HG02884 (cell line): ENCODE results near the gene CHRNB1.
"Not testable (repeated sequence)": the region's sequence is repeated elsewhere in the genome, so short reads cannot be mapped to it uniquely, and the experiment has no call there.

Experiments
- ATAC-seq: cut with Tn5 transposase; IDR thresholded peaks from one replicate; pipeline ENCODE4 v1.9.1; 2021; ENCODE audit warnings: mild to moderate bottlenecking, moderate library complexity; ENCODE audit not compliant: unreplicated experiment

The CHRNB1 gene

DNA sequence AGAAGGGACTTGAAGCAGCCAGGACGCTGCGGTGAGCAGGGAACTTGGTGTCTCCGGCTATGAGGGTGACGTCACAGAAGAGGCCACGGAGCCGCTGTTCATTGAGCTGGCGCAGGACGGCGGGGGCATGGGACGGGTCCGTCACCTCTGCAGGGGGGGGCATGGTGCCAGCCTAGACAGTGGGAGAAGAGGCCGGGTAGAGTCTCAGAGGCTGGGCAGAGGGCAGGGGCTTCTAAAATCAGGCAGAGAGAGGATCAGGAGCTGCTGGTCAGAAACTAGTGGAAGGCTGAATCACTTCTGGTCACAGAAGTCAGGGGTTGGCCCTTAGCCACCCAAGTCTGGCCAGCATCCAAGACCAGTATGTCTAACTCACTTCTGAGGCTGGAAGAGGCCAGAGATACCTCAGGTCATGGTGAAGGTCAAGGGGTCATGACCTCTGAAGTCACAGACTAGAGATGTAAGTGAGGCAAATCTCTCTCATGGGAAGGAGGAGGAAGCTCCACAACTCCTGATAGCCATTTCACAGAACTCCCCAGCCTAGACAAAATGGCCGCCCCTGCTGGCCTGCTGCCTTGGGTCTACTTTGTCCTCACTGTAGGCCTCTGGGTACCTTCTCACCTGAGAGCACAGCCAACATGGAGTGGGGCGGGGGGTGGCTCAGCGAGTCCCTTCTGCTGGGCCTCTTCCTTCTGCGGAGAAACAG is 21.9 kb downstream of the CHRNB1 start:
- no peak for ATAC-seq

DNA sequence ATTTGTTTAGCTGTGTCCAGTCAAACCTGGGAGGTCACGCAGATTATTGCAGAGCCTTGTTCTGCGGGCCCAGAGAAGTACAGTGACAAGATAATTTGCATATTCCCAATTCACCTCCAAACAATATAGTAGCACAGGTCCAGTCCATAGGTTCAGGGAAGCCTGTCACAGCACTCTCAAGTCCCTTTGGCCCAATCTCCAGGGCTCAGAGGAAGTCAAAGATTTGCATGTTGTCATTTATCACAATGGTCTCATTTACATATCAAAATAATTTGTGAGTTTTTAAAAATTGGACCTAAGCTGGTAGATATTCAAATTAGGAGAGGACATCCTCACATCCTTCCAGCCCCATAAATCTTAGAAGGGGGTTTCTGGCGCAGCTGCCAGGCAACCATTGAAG is 22.6 kb downstream of the CHRNB1 start:
- no peak for ATAC-seq

DNA sequence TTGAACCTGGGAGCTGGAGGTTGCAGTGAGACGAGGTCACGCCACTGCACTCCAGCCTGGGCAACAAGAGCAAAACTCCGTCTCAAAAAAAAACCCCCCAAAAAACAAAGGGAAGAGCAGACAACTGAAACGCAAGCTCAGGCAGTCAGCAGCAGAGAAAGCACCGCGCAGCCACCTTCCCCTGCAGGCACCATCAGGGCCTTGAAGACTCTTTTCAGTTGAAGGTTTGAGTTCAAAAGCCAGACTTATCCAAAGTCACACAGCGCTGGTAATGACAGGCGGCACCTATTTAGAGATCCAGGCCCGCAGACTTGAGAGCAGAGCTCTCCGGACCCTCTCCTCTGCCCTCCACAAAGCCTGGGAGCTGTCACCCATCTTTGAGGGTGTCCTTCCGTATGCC is 23.4 kb downstream of the CHRNB1 start:
- no peak for ATAC-seq

DNA sequence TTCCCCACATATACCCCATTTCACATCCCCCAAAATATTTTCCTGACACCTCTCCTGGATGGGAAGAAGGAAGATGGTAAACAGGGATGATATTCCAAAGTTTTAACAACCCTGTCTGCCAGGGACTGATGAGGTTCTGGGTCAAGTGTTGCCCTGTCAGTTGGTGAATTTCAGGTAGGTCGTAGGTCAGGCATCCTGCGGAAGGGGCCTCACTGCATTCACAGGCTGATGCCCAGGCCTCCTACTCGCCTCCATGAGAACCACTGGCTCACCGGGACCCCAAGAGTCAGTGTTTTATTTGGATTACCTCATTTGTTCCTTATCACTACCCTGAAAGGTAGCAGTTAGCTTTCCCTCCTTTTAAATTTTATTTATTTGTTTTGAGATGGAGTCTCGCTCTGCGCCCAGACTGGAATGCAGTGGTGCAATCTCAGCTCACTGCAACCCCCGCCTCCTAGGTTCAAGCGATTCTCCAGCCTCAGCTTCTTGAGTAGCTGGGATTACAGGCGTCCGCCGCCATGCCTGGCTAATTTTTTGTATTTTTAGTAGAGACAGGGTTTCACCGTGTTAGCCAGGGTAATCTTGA is 24.0 kb downstream of the CHRNB1 start:
- ATAC-seq: no peak

DNA sequence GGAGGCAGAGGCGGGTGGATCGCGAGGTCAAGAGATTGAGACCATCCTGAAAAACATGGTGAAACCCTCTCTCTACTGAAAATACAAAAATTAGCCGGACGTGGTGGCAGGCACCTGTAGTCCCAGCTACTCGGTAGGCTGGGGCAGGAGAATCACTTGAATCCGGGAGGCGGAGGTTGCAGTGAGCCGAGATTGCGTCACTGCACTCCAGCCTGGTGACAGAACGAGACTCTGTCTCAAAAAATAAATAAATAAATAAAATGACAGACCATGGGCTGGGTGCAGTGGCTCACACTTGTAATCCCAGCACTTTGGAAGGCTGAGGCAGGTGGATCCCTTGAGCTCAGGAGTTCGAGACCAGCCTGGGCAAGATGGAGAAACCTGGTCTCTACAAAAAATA is 25.0 kb downstream of the CHRNB1 start:
- not testable (repeated sequence) for ATAC-seq

DNA sequence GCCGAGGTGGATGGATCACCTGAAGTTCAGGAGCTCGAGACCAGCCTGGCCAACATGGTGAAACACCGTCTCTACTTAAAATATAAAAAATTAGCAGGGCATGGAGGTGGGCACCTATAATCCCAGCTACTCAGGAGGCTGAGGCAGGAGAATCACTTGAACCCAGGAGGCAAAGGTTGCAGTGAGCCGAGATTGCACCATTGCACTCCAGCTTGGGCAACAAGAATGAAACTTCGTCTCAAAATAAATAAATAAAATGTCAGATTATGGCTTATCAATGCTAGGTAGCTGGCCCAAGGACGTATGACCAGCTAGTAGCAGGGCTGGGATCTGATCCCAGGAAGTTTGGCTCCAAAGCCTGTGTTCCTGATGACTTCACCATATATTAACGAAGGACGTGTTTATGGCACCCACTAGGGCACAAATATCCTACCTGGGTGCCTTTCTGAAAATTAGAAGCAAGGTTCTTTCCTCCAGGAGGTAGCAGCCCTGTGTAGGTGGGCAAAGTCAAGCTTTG is 25.7 kb downstream of the CHRNB1 start:
- not testable (repeated sequence) for ATAC-seq

DNA sequence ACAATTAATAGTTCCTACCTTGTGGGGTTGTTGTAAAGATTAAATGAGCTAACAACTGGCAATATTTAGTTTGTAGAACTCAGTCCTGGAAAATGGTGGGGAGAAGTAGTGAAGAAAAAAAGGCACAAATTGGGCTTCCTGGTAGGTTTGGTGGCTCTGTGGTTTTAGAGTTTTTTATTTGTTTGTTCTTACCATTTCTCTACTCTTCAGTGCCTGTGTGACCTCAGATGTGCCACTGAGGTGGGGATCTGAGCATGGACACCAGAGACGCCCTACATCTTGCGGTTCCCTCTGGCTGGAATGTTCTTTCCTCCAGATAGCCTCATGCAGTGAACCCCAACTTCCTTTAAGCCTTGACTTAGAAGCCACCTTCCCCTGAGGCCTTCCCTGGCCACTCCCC is 26.9 kb downstream of the CHRNB1 start:
- no peak for ATAC-seq

DNA sequence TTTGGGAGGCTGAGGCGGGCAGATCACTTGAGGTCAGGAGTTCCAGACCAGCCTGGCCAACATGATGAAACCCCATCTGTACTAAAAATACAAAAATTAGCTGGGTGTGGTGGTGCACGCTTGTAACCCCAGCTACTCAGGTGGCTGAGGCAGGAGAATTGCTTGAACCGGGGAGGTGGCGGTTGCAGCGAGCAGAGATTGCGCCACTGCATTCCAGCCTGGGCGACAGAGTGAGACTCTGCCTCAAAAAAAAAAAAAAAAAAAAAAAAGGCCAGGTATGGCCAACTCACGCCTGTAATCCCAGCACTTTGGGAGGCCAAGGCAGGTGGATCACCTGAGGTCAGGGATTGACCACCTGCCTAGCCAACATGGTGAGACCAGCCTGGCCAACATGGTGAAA is 29.9 kb downstream of the CHRNB1 start:
- not testable (repeated sequence) for ATAC-seq

DNA sequence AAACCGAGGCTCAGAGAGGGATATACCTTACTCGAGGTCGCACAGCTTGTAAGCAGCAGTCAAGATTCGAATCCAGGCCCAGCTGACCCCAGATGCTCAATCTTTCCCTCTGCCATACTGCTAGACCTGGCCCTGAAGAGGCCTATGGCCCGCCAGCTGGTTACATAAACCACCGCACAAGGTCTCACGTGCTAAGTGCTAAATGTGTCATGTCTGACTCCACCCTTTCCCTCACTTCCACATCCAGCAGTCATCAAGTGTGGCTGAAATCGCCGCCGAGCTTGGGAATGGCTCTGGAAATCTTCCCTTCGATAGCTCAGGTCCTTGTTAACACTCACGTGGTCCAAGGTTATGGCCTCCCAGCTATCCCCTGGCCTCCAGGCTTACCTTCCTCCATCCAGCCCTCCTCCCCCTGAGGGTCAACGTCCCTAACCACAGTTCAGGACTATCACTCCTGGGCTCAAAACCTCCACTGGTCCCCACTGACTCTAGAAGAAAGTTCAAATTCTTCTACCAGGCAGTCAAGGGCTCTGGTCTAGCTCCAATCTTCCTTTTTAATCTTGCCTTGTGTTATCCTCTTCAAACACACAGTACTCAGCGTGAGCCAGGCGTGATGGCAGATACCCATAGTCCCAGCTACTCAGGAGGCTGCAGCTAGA is 31.0 kb downstream of the CHRNB1 start:
- ATAC-seq: no peak

DNA sequence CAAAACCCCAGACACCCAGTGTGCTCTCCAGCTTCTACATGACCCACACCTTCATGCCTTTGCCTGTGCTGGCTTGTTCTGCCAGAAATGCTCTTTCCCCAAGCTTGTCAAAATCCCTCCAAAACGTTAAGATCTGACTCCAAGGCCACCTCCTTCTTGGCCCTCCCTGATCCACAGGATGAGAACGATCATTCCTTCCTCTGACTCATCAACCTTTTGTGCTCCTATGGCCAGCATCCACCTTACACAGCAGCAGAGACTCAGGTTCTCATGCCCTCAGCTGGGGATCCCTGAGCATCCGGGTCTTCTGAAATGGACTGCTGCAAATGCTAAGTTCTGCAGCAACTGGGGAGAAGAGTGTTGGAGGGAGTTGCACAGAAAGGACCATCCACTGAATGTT is 31.6 kb downstream of the CHRNB1 start:
- no peak for ATAC-seq

DNA sequence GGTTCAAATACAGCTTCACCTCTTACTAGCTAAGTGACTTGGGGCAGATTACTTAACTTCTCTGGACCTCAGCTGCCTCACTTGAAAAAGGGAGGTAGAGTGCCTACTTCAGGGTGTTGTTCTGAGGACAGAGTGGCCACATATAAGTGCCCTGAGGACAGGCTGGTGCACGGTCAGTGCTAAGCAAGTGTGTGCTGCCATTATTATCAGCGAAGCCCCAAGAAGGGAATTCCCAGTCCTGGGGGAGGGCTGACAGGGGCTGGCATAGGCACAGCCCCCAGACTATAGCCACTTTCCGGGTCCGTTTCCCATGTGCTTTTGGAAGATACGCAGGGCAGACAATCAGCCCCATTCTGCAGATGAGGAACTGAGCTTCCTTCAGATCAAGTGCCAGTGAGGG is 32.1 kb downstream of the CHRNB1 start:
- no peak for ATAC-seq

DNA sequence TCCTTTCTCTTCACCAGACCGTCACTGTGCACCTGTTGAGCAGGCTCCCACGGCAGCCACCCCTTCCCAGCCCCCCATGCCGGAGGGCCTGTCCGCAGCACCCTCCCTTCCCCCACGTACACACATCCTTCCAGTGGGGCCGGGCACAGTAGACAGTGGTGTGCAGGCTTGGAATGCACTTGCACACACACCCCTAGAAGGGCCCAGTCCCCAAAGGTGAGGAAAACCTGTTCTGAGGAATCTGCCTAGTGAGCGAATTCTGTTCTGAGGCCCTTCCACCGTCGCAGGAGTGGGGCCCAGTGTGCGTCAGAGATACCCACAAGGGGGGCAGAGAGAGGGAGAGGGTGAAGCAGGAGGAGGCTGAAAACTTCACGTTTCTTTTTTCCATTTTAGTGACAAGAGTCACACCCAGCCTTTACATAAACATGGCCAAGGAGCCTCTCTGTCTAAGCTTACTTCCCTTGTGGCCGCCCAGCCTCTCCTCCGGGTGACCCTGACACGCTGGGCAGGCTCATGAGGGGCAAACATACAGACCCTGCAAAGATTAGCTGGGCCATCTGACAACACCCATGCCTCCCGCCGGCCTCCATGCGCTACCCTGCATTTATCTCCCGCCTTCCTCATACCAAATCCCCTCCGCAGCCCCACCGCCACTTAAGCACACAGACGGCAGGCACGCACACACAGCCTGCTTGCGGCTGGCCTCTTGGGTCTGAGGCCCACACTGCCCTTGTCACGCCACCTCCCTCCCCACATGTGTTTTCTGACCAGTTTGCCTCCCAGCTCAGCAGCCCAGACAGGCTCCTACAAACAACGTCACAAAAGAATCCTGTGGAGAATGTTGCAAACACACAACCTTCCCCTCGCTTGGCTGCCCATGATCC is 32.8 kb downstream of the CHRNB1 start:
- ATAC-seq: no peak

DNA sequence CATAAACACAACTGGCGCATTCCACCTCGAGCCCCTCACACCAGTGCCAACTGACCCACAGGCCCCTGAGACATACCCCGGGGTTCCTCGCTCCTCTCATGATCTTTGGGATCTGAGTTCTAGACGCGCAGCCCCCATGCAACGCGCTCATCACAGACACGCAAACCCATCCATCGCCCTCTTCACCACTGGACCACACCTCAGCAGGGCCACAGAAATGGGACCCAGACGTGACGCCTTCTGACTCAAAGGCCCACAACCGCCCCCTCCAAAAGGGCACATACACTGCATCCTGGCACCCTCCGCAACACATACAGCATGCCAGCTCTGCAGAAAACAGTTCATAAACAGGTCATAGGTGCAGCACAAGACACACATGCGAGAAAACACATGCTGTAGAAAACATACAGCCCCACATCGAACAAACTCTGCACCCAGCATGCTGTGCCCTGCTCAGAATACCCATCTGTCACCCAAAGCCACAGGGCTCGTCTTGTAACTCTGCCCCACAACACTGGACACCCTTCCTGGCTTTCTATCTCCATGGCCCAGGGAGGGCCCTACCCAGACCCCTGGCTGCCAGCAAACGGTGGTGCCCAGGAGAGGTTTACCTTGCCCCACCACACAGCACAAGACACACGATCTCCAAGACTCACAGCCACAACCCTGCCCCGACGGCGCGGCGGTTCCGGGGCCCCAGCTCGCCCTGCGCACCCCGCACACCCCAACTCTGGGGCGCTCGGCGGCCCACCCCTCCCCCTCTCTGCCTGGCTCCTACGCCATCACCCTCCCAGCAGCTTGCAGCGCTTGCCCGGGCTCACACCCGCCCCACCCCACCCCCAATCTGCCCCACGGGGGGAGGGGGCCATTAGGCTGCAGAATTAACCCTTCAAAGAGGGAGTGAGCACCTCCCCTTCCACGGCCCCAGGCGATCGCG is 33.7 kb downstream of the CHRNB1 start:
- no peak for ATAC-seq

DNA sequence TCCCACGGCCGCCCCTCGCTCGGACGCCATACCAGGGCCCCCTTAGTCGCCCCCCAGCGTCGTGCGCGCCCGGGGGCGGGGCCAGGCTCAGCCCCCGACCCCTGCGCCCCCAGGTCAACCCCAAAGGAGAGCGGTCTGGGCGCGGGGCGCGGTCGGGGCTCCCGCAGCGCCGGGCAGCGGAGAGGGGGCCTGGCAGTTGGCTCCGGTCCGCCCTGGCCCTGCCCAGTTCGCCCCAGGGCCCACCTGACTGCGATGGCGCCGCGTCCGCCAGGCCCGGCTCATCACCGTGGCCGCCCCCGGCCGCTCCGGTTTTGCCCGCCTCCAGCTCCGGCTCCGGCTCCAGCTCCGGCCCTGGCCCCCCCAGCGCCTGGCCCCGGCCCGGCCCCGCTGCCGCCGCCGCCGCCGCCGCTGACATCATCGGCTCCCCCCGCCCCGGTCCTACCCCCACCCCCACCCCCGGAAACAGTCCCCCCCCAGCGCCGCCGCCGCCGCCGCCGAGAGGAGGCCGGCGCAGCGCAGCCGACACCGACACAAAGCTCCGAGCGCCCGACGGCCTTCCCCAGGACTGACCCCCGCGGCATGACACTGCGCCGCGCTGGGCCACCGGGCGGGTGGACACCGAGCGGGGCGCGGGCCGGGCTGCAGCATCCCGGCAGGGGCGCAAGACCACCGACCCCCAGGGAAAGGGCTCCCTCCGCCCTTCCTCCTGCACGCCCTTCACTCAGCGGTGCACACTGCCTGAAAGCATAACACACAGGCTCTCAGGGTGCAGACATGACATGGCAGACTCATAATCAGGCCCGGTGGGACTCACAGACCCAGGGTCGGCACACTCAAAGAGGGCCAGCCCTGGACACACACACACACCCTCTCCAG is 34.6 kb downstream of the CHRNB1 start, which contains the start of gene ZBTB4:
Gene ZBTB4, minus strand, starts transcription at position 419 of the 876 bp plus-strand sequence. CDS start 12,830 bp downstream, outside the sequence.
- ATAC-seq: no peak

DNA sequence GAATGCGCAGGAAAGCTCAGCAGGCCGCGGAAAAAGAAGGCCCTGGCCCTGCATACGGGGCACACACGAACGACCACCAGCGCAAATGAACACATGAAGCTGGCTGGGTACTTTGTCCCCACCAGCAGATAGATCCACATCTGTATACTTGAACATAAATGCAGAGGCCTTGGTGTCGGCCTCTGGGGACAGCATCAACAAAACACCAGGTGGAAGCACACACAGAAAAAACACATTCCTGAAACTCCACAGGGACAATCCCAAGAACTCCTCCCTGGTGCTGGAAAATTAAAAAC is 35.2 kb downstream of the CHRNB1 start:
- no peak for ATAC-seq

DNA sequence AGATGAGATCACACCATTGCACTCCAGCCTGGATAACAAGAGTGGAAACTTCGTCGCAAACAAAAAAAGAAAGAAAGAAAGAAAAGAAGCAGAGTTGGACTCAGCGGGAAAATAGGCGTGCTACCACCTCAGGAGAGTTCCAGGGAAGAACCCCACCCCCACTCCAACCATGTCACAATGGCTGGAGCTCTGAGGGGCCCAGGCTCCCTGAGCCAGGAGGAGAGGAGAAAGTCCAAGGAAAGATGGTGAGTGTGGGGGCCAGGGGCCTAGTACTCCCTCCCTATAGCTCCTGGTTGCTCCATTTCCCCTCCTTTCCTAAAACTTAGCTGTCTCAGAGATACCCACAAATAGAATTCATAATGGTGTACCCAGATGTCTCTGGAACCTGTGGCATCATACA is 36.4 kb downstream of the CHRNB1 start, which contains the start of gene SLC35G6:
Gene SLC35G6, plus strand, starts transcription at position 172 of the 400 bp plus-strand sequence. Its CDS starts 71 bp downstream, at position 243.
- ATAC-seq: not testable (repeated sequence)

DNA sequence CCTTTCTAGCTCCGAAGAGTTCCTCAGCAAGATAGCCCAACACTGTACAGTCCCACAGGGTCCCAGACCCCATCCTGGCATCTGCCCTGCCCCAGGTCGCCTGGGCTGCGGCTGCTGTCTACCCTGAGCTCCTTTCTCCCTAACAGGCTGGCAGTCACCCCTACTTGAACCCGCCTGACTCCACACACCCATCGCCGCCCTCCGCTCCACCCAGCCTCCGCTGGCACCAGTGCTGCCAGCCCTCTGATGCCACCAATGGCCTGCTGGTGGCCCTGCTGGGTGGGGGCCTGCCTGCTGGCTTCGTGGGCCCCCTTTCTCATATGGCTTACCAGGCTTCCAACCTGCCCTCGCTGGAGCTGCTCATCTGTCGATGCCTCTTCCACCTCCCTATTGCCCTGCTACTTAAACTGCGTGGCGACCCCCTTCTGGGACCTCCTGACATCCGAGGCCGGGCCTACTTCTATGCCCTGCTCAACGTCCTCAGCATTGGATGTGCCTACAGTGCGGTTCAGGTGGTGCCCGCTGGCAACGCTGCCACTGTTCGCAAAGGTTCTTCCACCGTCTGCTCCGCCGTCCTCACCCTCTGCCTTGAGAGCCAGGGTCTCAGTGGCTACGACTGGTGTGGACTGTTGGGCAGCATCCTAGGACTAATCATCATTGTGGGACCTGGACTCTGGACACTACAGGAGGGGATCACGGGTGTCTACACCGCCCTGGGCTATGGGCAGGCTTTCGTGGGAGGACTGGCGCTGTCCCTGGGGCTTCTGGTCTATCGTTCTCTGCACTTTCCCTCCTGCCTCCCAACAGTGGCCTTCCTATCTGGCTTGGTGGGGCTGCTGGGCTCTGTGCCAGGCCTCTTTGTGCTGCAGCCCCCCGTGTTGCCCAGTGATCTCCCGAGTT is 37.2 kb downstream of the CHRNB1 start:
- not testable (repeated sequence) for ATAC-seq

DNA sequence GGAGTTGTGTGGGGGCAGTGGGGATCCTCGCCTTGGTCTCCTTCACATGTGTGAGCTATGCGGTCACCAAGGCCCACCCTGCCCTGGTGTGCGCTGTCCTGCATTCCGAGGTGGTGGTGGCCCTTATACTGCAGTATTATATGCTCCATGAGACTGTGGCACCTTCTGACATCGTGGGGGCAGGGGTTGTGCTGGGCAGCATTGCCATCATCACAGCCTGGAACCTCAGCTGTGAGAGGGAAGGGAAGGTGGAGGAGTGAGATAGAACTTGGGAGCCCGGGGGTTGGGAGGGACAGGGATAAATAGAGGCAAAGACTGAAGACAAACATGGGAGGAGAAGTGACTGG is 37.9 kb downstream of the CHRNB1 start:
- ATAC-seq: not testable (repeated sequence)
